Lower leg skin (tissue), 3 donors: ENCODE results near the gene WDR27.

Source experiments
- CTCF ChIP-seq, 3 donors: fragments of 450-650 bp; IDR thresholded peaks; one replicate each; pipeline ENCODE4 v1.5.1; 2016; ENCODE audit warnings: antibody characterized with exemption in 3 of 3, mild to moderate bottlenecking in 3 of 3, moderate library complexity in 2 of 3
- POLR2A ChIP-seq, 2 donors: fragments of 450-650 bp; IDR thresholded peaks; one replicate each; pipeline ENCODE4 v1.6.1; 2016 to 2017; ENCODE audit warnings: antibody characterized with exemption in 2 of 2, mild to moderate bottlenecking in 1 of 2, moderate library complexity in 1 of 2

GRCh38 chr6:169426611-169427010 lies 275.2 kb downstream of the WDR27 start:
- TF ChIP-seq CTCF (IDR thresholded peaks at IDR 0.05), result no peak
- no peak for TF ChIP-seq POLR2A (IDR thresholded peaks at IDR 0.05)
